DLD1 (cell line): ENCODE results near the gene SNX1.

Experiments used
- in situ Hi-C: cut with HindIII; loops from 2 replicates; pipeline ENCODE4 v1.10.0; 2017; ENCODE audit warnings: low sequenced_read_pairs

SNX1 gene

DNA sequence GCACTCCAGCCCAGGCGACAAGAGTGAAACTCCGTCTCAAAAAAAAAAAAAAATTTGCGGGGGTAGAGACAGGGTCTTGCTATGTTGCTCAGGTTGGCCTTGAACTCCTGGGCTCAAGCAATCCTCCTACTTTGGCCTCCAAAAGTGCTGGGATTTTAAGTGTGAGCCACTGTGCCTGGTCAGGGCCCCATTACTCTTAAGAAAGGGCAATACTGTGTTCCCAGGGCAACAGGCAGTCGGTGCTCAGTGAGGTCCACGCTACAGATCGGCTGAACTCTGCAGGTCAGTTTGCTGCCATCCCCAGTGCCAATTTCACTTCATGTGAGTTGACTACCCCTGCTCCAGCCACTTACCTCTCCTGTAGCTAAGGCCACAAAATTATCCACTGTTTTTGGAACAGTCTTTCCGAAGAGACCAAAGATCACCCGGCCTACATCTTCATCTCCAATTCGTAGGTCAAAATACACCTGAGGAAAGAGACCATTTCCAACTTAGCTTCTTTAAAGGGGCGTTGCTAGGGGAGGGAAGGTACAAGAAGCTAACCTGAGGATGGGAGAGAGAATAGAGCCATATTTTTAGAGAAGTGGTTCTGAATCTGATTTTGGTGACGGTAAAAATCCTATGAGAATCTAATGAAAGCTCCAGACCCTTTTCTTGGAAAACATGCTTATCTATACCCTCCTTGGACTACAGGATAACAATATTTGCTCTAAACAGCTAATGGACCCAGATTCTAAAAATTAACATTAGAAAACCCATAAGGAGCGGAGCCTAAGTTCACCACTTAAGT is 66.1 kb downstream of the SNX1 start:
- in situ Hi-C loops, result no loop called here

DNA sequence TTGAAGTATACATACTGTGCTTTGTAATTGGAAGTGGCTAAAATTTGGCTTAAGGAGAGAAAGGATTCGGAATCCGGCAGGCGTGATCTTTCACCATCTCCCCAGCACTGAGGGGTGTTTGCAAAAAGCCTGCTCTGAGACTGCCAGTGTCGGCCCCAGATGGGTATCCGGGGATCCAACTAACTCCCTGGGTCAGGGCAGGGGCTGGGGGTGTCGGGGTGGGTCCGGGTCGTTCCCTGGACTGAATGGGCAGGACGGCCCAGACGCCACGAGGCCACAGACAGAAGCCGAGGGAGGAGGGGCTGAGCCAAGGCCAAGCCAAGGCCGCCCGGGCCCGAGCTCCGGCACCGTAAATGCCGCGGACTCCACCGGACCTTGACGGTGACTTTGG is 66.7 kb downstream of the SNX1 start:
- in situ Hi-C loops, result no loop called here

DNA sequence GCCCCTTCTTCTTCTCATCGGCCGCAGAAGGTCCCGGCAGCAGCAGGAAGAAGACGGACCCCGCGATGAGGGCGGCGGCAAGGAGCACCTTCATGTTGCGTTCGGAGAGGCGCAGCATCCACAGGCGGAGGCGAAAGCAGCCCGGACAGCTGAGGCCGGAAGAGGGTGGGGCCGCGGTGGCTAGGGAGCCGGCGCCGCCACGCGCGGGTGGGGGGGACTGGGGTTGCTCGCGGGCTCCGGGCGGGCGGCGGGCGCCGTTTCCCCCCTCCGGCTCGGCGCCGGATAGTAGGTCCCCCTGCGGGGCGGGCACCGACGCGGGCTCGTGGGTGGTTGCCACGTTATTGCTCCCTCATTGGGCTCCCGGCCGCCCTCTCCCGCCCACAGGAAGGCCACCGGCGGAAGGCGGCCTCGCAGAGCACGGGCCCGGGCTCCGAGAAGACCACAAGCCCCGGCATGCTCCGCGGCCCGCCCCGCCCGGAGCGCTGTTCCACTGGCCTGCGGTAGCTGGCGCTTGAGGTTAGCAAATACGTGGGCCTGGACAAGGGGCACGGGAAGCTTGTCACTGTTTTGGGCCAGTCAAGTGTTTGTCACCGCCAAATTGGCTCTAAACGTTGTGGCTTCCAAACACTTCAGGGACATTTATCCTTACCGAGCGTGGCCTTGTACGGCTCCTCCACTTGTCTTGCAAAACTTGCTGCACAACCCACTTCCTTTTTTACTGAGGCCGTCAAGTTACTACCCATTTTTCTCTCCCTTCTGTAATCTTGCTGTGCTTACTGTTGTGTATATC is 67.3 kb downstream of the SNX1 start, which contains the start of gene PPIB:
PPIB (minus strand) TSS at position 154 of the 790 bp plus-strand sequence; CDS start at position 118, 36 bp downstream.
- in situ Hi-C loops, result no loop called here

DNA sequence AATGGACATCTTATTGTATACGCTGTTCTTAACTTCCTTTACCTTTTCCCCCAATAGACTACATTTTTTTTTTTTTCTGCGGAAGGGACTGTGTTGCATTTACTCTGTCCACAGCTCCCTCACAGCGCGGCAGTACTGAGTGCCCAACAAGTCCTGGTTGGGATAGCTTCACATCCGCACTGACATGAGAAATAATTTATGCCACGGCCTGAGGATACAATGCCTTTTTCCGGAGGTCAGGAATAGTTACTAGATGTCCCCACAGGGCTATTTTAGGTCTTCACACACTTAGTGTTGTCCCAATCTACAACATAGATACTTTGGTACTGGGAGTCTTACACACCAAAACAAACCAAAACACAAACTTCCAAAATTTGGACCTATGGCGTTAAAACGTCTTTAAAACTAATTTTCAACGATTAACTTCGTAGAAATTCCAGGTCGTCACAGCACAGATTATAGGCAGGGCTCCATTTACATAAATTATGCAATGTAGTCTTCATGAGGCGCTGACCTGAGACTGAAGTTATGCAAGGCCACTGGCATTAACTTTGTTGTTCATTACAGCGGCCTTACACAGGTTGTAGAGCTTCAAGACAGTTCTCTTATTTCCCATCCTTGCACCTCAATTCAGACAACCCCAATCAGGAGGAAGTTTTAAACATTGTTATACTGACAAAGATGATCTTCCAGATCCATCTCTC is 68.0 kb downstream of the SNX1 start:
- in situ Hi-C loops, result no loop called here

DNA sequence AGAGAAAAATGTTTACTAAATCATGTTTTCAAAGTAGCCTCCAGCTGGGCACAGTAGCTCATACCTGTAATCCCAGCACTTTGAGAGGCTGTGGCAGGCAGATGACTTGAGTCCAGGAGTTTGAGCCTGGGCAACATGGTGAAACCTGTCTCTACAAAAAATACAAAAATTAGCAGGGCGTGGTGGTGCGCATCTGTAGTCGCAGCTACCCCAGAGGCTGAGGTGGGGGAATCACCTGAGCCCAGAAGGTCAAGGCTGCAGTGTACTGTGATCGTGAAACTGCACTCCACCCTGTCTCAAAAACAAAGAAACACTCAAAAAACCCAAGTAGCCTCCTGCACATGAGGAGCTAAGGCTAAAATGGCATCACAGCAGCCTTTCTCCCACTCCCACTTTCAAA is 68.7 kb downstream of the SNX1 start:
- in situ Hi-C loops, result no loop called here

DNA sequence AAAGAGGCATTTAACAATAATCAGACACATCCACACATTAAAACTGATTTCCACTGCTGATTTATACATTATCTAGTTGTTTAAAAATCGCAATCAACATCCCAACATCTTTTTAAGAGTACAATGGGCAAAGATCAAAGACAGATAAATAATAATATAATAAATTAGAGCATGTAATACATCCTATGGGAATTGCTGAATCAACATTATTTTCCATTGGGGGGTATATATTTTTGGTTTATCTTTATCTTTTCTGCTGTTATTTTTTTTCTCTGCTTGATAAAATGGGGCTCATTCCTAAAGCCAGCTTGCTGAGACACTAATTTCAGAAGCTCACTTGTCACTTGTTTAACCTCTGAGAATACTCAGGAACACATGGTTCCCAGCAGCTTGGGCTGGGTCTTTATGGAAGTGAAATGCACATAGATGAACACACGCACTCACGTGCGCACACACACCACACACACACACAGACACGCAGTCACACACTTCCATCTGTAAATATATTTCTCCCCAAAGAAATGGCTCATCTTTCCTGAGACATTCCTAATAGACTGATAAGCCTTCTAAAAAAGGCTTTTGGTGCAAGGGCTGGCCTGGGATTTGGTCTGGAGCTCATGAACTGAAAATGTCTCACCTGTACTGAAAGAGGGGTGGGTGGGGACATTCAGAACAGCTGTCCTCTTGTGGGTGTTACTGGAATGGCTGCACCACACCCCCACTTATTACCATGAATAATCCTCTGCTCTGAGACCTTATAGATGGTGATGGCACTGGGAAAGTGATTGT is 70.5 kb downstream of the SNX1 start:
- in situ Hi-C loops, result no loop called here

DNA sequence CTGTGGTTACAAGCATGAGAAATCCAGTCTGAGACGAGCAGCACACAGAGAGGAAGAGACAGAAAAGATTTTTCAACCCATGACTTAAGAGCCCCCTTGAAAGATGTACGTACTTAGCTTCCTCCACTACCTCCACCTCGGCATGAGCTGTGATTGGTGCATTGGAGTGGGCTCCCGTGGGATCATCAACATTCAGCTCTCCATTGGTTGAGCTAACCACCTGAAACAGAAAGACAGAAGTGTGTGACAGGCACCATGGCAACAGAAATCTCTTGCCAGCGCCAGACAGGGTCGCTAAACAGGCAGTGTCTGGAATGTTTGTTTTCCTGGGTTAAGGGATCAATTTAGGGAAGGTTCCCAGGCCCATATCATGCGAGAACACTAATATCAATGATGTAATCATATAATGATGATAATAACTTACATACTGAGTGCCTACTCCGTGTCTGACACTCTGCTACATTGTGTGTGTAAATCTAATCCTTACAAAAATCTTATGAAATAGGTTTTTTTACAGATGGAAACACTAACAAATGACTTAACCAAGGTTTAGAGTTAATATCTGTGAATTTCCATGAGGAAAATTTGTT is 84.5 kb downstream of the SNX1 start:
- in situ Hi-C loops, result no loop called here

DNA sequence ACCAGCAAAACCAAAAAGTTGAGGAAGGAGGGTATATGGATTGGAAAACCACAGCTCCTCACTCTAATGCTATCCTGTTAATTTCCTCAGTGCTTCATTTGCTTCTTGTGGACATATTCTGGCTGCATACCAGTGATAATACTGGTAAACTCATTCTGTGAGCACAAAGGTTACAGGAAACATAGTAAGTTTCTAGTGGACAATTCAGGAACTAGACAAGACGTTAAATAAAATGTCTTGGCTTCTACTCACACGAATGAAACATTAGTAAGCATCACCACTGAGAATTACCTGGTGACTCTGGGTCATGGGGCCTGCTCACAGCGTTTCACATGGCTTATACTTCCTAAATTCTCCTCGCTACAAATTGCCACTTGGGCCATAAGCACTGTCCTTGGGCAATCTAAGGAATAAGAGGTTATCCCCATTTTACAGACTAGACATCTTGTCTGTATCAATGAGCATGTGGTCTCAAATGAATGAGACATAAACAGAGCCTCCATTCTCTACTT is 87.1 kb downstream of the SNX1 start:
- in situ Hi-C loops, result no loop called here

DNA sequence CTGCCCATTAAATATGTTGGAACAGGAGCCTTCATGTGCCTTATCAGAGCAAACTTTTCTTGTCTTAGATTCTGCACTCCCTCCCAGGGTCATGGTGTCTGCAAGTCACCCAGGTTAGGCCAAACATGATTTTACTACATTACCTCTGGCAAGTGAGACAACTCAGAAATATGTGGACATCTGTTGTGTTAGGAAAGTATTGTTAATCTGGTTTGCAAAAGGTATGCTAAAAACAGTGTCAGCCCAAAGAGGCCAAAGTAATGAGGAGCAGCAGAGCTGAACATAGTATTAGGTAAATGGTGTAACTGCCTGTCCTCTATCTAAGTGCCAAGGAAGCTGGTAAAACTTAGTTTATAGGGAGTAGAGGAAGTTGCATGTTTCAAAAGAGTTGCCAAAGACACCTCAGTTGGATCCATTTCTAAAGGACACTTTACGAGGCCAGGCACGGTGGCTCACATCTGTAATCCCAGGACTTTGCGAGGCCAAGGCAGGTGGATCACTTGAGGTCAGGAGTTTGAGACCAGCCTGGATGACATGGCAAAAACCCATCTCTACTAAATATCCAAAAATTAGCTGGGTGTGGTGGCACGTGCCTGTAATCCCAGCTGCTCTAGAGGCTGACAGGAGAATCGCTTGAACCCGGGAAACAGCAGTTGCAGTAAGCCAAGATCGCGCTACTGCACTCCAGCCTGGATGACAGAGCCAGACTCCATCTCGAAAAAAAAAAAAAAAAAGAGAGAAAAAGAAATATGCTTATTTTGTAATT is 89.5 kb downstream of the SNX1 start:
- in situ Hi-C loops, result no loop called here

DNA sequence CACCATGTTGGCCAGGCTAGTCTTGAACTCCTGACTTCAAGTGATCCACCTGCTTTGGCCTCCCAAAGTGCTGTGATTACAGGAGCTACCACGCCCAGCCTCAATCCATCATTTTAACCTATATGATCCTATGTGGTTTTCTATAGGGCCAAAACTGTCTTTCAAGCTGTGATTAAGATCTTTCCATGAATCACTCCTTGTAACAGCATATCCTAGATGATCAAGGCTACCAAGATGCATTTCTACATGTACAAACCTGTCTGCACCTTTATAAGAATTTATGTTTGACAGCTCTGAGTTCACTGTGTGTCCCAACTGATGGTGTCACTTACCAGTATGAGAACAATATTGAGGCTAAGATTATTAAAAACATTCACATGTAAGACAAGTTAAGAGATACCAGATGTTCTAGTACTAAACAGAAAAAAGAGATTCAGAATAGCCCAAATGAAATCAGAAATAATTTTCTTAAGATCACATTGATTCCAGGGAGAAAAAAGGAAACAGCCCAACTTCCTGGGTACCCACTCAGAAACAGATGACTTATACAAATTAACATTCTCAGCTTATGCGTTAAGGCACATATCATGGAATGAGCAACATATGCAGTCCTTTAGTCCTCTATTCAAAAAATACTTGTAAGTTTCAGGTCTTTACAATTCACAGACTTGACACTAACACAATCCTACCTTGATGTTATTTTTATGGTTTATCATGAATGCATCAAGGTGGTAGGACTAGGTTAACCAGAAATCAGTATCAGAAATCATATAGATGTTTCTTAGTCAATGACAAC is 91.8 kb downstream of the SNX1 start:
- in situ Hi-C loops, result no loop called here
